ENCODE results near the gene SERINC2. TPM values are rescaled to one million over a fixed set of nuclear protein-coding genes. Genes with fewer than 3 reads are reported as not detected.

Gene SERINC2
- total and polyA plus RNA-seq, 10 of the 15 experiments (the other 5 are each of a cell fraction or from before 2014, with no cell fraction given), result 0.02 to 9.4 (median 0.50) TPM

DNA sequence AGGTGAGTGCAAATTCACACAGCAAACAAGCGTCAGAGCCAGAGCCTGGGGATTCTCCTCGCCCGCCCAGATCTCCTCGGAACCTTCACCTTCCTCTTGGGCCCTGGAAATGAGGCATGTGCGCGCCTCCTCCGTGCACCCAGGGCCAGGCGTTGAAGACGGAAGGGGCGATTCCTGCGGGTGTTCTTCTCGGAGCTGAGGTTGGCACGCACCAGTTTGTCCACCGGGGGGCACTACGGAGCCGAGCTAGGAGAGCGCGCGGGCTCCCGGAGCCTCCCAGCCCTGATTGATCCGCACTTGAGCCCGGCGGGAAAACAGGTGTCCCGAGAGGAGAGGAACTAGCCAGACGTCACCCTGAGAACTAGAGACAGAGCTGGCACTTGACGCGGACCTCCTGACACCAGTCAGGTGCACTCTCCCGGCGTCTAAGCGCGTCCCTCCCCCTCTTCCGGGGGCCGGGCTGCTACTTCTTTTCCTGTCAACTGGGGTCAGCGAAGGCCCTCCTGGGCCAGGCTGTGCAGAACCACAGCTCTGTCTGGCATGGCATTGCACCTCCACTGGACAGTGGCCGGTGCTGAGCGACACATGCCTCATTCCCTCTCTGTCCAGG, 18.3 kb upstream of the SERINC2 start (continued):
- TF ChIP-seq ASH2L (IDR thresholded peaks at IDR 0.05; ENCODE audit: borderline replicate concordance, low read depth) (no peak), GATAD2B (conservative IDR thresholded peaks at IDR 0.05; ENCODE audit: low read depth) (peak; percentile 65; the same call in 1 of the 2 replicates), ZNF622 (IDR thresholded peaks at IDR 0.05) (no peak), FOXK2 (IDR thresholded peaks at IDR 0.05) (0 out of 2 replicates have a peak, but pooled peaks have one; percentile 24), ELK1 (IDR thresholded peaks at IDR 0.05; ENCODE audit: low read depth, low read length) (0 out of 2 replicates have a peak, but pooled peaks have one; percentile 28), ESRRA (IDR thresholded peaks at IDR 0.05; ENCODE audit: low read length) (peak; percentile 22; the same call in 1 of the 2 replicates), ZNF384 (IDR thresholded peaks at IDR 0.05; ENCODE audit: borderline replicate concordance, low read depth, low read length) (no peak), BCL11A (IDR thresholded peaks at IDR 0.05; ENCODE audit: low read depth, low read length) (no peak), MYC (IDR thresholded peaks at IDR 0.05; ENCODE audit: insufficient read depth, insufficient read length, insufficient replicate concordance, low read length, severe bottlenecking) (no peak), HDGF (IDR thresholded peaks at IDR 0.05) (0 out of 2 replicates have a peak, but pooled peaks have one; percentile 31), NBN (IDR thresholded peaks at IDR 0.05) (peak; percentile 70; the same call in 1 of the 2 replicates), RAD21 (IDR thresholded peaks at IDR 0.05; ENCODE audit: insufficient read depth, low read depth, low read length) (peak; percentile 72), YY1 (IDR thresholded peaks at IDR 0.05; ENCODE audit: low read depth, low read length) (peak; percentile 63), NRF1 (conservative IDR thresholded peaks at IDR 0.05; ENCODE audit: low read depth, low read length) (no peak), TARDBP (IDR thresholded peaks at IDR 0.05; ENCODE audit: borderline replicate concordance) (no peak), IKZF2 (IDR thresholded peaks at IDR 0.05) (peak; percentile 76 to 78)
- TF ChIP-seq, protein P1, sequence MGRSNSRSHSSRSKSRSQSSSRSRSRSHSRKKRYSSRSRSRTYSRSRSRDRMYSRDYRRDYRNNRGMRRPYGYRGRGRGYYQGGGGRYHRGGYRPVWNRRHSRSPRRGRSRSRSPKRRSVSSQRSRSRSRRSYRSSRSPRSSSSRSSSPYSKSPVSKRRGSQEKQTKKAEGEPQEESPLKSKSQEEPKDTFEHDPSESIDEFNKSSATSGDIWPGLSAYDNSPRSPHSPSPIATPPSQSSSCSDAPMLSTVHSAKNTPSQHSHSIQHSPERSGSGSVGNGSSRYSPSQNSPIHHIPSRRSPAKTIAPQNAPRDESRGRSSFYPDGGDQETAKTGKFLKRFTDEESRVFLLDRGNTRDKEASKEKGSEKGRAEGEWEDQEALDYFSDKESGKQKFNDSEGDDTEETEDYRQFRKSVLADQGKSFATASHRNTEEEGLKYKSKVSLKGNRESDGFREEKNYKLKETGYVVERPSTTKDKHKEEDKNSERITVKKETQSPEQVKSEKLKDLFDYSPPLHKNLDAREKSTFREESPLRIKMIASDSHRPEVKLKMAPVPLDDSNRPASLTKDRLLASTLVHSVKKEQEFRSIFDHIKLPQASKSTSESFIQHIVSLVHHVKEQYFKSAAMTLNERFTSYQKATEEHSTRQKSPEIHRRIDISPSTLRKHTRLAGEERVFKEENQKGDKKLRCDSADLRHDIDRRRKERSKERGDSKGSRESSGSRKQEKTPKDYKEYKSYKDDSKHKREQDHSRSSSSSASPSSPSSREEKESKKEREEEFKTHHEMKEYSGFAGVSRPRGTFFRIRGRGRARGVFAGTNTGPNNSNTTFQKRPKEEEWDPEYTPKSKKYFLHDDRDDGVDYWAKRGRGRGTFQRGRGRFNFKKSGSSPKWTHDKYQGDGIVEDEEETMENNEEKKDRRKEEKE (IDR thresholded peaks at IDR 0.05), result no peak
- TF ChIP-seq, protein P2, sequence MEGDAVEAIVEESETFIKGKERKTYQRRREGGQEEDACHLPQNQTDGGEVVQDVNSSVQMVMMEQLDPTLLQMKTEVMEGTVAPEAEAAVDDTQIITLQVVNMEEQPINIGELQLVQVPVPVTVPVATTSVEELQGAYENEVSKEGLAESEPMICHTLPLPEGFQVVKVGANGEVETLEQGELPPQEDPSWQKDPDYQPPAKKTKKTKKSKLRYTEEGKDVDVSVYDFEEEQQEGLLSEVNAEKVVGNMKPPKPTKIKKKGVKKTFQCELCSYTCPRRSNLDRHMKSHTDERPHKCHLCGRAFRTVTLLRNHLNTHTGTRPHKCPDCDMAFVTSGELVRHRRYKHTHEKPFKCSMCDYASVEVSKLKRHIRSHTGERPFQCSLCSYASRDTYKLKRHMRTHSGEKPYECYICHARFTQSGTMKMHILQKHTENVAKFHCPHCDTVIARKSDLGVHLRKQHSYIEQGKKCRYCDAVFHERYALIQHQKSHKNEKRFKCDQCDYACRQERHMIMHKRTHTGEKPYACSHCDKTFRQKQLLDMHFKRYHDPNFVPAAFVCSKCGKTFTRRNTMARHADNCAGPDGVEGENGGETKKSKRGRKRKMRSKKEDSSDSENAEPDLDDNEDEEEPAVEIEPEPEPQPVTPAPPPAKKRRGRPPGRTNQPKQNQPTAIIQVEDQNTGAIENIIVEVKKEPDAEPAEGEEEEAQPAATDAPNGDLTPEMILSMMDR (IDR thresholded peaks at IDR 0.05 in 2 of 3, conservative IDR thresholded peaks at IDR 0.05 in 1 of 3; ENCODE audit: control insufficient read depth in 2 of 3, extremely low read depth in 1 of 3, insufficient read depth in 1 of 3, low read depth in 3 of 3, low read length in 3 of 3), result peak; percentile 82 to 92 (median 83)
- TF ChIP-seq, protein P3, sequence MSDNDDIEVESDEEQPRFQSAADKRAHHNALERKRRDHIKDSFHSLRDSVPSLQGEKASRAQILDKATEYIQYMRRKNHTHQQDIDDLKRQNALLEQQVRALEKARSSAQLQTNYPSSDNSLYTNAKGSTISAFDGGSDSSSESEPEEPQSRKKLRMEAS (IDR thresholded peaks at IDR 0.05; ENCODE audit: low read depth, low read length), result 0 out of 2 replicates have a peak, but pooled peaks have one; percentile 55
- TF ChIP-seq, protein P4, sequence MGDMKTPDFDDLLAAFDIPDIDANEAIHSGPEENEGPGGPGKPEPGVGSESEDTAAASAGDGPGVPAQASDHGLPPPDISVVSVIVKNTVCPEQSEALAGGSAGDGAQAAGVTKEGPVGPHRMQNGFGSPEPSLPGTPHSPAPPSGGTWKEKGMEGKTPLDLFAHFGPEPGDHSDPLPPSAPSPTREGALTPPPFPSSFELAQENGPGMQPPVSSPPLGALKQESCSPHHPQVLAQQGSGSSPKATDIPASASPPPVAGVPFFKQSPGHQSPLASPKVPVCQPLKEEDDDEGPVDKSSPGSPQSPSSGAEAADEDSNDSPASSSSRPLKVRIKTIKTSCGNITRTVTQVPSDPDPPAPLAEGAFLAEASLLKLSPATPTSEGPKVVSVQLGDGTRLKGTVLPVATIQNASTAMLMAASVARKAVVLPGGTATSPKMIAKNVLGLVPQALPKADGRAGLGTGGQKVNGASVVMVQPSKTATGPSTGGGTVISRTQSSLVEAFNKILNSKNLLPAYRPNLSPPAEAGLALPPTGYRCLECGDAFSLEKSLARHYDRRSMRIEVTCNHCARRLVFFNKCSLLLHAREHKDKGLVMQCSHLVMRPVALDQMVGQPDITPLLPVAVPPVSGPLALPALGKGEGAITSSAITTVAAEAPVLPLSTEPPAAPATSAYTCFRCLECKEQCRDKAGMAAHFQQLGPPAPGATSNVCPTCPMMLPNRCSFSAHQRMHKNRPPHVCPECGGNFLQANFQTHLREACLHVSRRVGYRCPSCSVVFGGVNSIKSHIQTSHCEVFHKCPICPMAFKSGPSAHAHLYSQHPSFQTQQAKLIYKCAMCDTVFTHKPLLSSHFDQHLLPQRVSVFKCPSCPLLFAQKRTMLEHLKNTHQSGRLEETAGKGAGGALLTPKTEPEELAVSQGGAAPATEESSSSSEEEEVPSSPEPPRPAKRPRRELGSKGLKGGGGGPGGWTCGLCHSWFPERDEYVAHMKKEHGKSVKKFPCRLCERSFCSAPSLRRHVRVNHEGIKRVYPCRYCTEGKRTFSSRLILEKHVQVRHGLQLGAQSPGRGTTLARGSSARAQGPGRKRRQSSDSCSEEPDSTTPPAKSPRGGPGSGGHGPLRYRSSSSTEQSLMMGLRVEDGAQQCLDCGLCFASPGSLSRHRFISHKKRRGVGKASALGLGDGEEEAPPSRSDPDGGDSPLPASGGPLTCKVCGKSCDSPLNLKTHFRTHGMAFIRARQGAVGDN (IDR thresholded peaks at IDR 0.05), result peak; percentile 35; the same call in 1 of the 2 replicates
